GM12892 (cell line): Measurements from ENCODE around the gene PDGFB.

Source experiments
- POLR2A ChIP-seq: IDR thresholded peaks from 2 replicates; pipeline ENCODE4 v1.6.1; 2011; ENCODE audit warnings: low read depth, low read length, control low read depth
- POLR2AphosphoS5 ChIP-seq: IDR thresholded peaks from 2 replicates; pipeline ENCODE4 v1.6.1; 2011; ENCODE audit warnings: low read depth, low read length, control low read depth
- TAF1 ChIP-seq: IDR thresholded peaks from 2 replicates; pipeline ENCODE4 v1.6.1; 2011; ENCODE audit warnings: low read depth, mild to moderate bottlenecking, control low read depth, low read length, borderline replicate concordance

DNA sequence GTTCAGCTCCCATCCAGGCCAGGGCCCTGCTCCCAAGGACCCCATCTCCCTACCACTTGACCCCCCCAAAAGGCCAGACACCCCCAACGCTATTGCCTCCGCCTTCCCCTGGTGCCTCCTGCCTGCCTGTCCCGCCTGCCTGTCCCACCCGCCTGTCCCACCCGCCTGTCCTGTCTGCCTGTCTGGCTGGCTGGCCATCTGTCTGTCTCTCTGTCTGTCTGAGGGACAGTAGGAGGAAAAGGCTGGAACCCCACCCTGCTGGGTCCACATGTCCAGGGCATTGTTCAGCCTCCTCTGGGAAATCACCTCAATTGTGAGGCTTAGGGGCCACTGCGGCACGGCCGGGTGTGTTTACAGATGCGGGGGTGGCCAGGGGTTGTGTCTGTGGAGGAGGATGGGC, 67.0 kb downstream of the PDGFB start:
- TF ChIP-seq POLR2AphosphoS5 (no peak), POLR2A (no peak), TAF1 (no peak)
